ENCODE results near the gene PAPPA2. TPM values are rescaled to one million over a fixed set of nuclear protein-coding genes. Genes with fewer than 3 reads are reported as not detected.

Gene PAPPA2
- total RNA-seq, 1 experiment from 2014 or later: not detected

- Histone ChIP-seq H3F3A (ENCODE audit: low read length, unreplicated experiment) (no peaks in the 10 kb centered on the region), H3K9me3 (ENCODE audit: low read length) (no peaks in the 10 kb centered on the region), H4K20me1 (ENCODE audit: low read length) (no peaks in the 10 kb centered on the region), H2AFZ (ENCODE audit: low read length) (no peak overlapping the region), H3K36me3 (ENCODE audit: low read depth, low read length) (no peaks in the 10 kb centered on the region), H3K9ac (ENCODE audit: low read length) (no peak overlapping the region), H3K4me1 (ENCODE audit: insufficient read depth, low read length) (no peaks in the 10 kb centered on the region), H3K27me3 (ENCODE audit: low read length) (no peaks in the 10 kb centered on the region), H3K27ac (ENCODE audit: low read length) (no peak overlapping the region), H3K79me2 (ENCODE audit: low read length) (no peaks in the 10 kb centered on the region), H3K9me2 (replicated peaks; ENCODE audit: low read length) (no peaks in the 10 kb centered on the region), H3K4me2 (ENCODE audit: low read length) (no peak overlapping the region), H3K4me3 (ENCODE audit: low read length) (no peak overlapping the region)
- ChIA-PET CTCF (no interaction called here), POLR2A (ENCODE audit: unreplicated experiment) (no interaction called here)
- no peak for DNase-seq
- ATAC-seq: no peak
- BruUV-seq (replicated peaks): no TSS peak
- TF ChIP-seq EZH2 (IDR thresholded peaks at IDR 0.05; ENCODE audit: low read length, unreplicated experiment) (no peak), EZH2phosphoT487 (IDR thresholded peaks at IDR 0.05; ENCODE audit: borderline replicate concordance, low read length) (no peak), CTCF (conservative IDR thresholded peaks at IDR 0.05; ENCODE audit: low read depth, low read length) (no peak)
- intact Hi-C loops (cut with micrococcal nuclease): no loop called here
These were observed 156.3 kb downstream of the PAPPA2 start for GRCh38 chr1:176619261-176619660.

- H3F3A ChIP-seq (ENCODE audit: low read length, unreplicated experiment): no peaks in the 10 kb centered on the region
- no peaks in the 10 kb centered on the region for H3K27me3 ChIP-seq (ENCODE audit: low read length)
- H3K4me1 ChIP-seq (ENCODE audit: insufficient read depth, low read length): no peaks in the 10 kb centered on the region
- no peaks in the 10 kb centered on the region for H3K36me3 ChIP-seq (ENCODE audit: low read depth, low read length)
- H3K4me3 ChIP-seq (ENCODE audit: low read length): no peak overlapping the region
- BruUV-seq (replicated peaks): no TSS peak
- no peaks in the 10 kb centered on the region for H3K79me2 ChIP-seq (ENCODE audit: low read length)
- no peaks in the 10 kb centered on the region for H4K20me1 ChIP-seq (ENCODE audit: low read length)
- H2AFZ ChIP-seq (ENCODE audit: low read length): no peak overlapping the region
- H3K27ac ChIP-seq (ENCODE audit: low read length): no peak overlapping the region
- intact Hi-C loops (cut with micrococcal nuclease): no loop called here
- no peaks in the 10 kb centered on the region for H3K9me2 ChIP-seq (replicated peaks; ENCODE audit: low read length)
- ATAC-seq: no peak
- H3K4me2 ChIP-seq (ENCODE audit: low read length): no peak overlapping the region
- POLR2A ChIA-PET (ENCODE audit: unreplicated experiment): no interaction called here
- no peak for DNase-seq
- no peaks in the 10 kb centered on the region for H3K9me3 ChIP-seq (ENCODE audit: low read length)
- TF ChIP-seq EZH2phosphoT487 (IDR thresholded peaks at IDR 0.05; ENCODE audit: borderline replicate concordance, low read length): no peak
- no peak for TF ChIP-seq EZH2 (IDR thresholded peaks at IDR 0.05; ENCODE audit: low read length, unreplicated experiment)
- TF ChIP-seq CTCF (conservative IDR thresholded peaks at IDR 0.05; ENCODE audit: low read depth, low read length): no peak
- H3K9ac ChIP-seq (ENCODE audit: low read length): no peak overlapping the region
- CTCF ChIA-PET: no interaction called here
These were observed 162.4 kb downstream of the PAPPA2 start for GRCh38 chr1:176625365-176625764.

GRCh38 chr1:176626572-176627061 lies 163.6 kb downstream of the PAPPA2 start:
- Histone ChIP-seq H2AFZ (ENCODE audit: low read length) (no peak overlapping the region), H4K20me1 (ENCODE audit: low read length) (no peaks in the 10 kb centered on the region), H3K9ac (ENCODE audit: low read length) (no peak overlapping the region), H3K4me1 (ENCODE audit: insufficient read depth, low read length) (no peaks in the 10 kb centered on the region), H3K9me2 (replicated peaks; ENCODE audit: low read length) (no peaks in the 10 kb centered on the region), H3F3A (ENCODE audit: low read length, unreplicated experiment) (no peaks in the 10 kb centered on the region), H3K27me3 (ENCODE audit: low read length) (no peaks in the 10 kb centered on the region), H3K9me3 (ENCODE audit: low read length) (no peaks in the 10 kb centered on the region), H3K79me2 (ENCODE audit: low read length) (no peaks in the 10 kb centered on the region), H3K36me3 (ENCODE audit: low read depth, low read length) (no peaks in the 10 kb centered on the region), H3K4me2 (ENCODE audit: low read length) (no peak overlapping the region), H3K27ac (ENCODE audit: low read length) (no peak overlapping the region), H3K4me3 (ENCODE audit: low read length) (no peak overlapping the region)
- ChIA-PET CTCF (no interaction called here), POLR2A (ENCODE audit: unreplicated experiment) (no interaction called here)
- DNase-seq: no peak
- no TSS peak for BruUV-seq (replicated peaks)
- intact Hi-C loops (cut with micrococcal nuclease): no loop called here
- TF ChIP-seq EZH2phosphoT487 (IDR thresholded peaks at IDR 0.05; ENCODE audit: borderline replicate concordance, low read length) (no peak), EZH2 (IDR thresholded peaks at IDR 0.05; ENCODE audit: low read length, unreplicated experiment) (no peak), CTCF (conservative IDR thresholded peaks at IDR 0.05; ENCODE audit: low read depth, low read length) (no peak)
- no peak for ATAC-seq
